DOHH2 (cell line): ENCODE results near the gene GBA2.
A peak's percentile ranks its signal among the peaks of the same experiment; 100 is the strongest.

ENCODE experiments used
- H3F3A ChIP-seq: fragments of 200-600 bp; sonication (generic), shearing (Covaris generic); 2 replicates; pipeline ENCODE4 v1.6.0; 2016; ENCODE audit warnings: antibody characterized with exemption, mild to moderate bottlenecking; ENCODE audit not compliant: control insufficient read depth, insufficient read depth
- H3K27ac ChIP-seq: fragments of 200-600 bp; sonication (generic); 2 replicates; pipeline ENCODE4 v1.5.1; 2014; ENCODE audit warnings: low read depth, mild to moderate bottlenecking, low read length, moderate library complexity
- H3K27me3 ChIP-seq: fragments of 200-600 bp; sonication (generic); 2 replicates; pipeline ENCODE4 v1.6.1; 2014; ENCODE audit warnings: mild to moderate bottlenecking, low read length, mixed read lengths; ENCODE audit not compliant: control insufficient read depth
- H3K36me3 ChIP-seq: fragments of 200-600 bp; sonication (generic); 2 replicates; pipeline ENCODE4 v1.6.1; 2014; ENCODE audit warnings: mild to moderate bottlenecking, low read length, moderate library complexity, mixed read lengths; ENCODE audit not compliant: control insufficient read depth
- H3K4me1 ChIP-seq: fragments of 200-600 bp; sonication (generic); 2 replicates; pipeline ENCODE4 v1.6.1; 2014; ENCODE audit warnings: mild to moderate bottlenecking, low read length, mixed read lengths; ENCODE audit not compliant: control insufficient read depth
- H3K4me2 ChIP-seq: fragments of 200-600 bp; sonication (generic); 2 replicates; pipeline ENCODE4 v1.6.0; 2014; ENCODE audit warnings: mild to moderate bottlenecking, low read length, moderate library complexity
- H3K4me3 ChIP-seq: fragments of 200-600 bp; sonication (generic); 2 replicates; pipeline ENCODE4 v1.5.1; 2014; ENCODE audit warnings: mild to moderate bottlenecking, low read length, mixed read lengths
- H3K79me2 ChIP-seq: fragments of 200-600 bp; sonication (generic); 2 replicates; pipeline ENCODE4 v1.6.1; 2014; ENCODE audit warnings: mild to moderate bottlenecking, low read length, mixed read lengths; ENCODE audit not compliant: control insufficient read depth
- H3K9me2 ChIP-seq: fragments of 200-600 bp; sonication (generic); replicated peaks from 2 replicates; pipeline ENCODE4 v1.6.1; 2014; ENCODE audit warnings: mild to moderate bottlenecking, low read length, mixed read lengths; ENCODE audit not compliant: control insufficient read depth
- H3K9me3 ChIP-seq: fragments of 200-600 bp; sonication (generic); 2 replicates; pipeline ENCODE4 v1.6.1; 2014; ENCODE audit warnings: antibody characterized with exemption, low read length, mixed read lengths; ENCODE audit not compliant: control insufficient read depth, insufficient read depth
- H4K20me1 ChIP-seq: fragments of 200-600 bp; sonication (generic); 2 replicates; pipeline ENCODE4 v1.6.0; 2014; ENCODE audit warnings: low read depth, mild to moderate bottlenecking, antibody characterized with exemption, low read length, moderate library complexity; ENCODE audit not compliant: control insufficient read depth, insufficient read depth
- EZH2phosphoT487 ChIP-seq: fragments of 200-600 bp; sonication (generic); IDR thresholded peaks from 2 replicates; pipeline ENCODE4 v1.6.1; 2017; ENCODE audit warnings: borderline replicate concordance, mild to moderate bottlenecking, antibody characterized with exemption, low read length, moderate library complexity, mixed read lengths
- TF ChIP-seq, protein P1 (sequence below): fragments of 200-600 bp; sonication (generic); IDR thresholded peaks from one replicate; pipeline ENCODE4 v1.5.1; 2014; ENCODE audit warnings: antibody characterized with exemption, mild to moderate bottlenecking, low read depth, low read length; ENCODE audit not compliant: poor library complexity, severe bottlenecking

Gene GBA2

DNA sequence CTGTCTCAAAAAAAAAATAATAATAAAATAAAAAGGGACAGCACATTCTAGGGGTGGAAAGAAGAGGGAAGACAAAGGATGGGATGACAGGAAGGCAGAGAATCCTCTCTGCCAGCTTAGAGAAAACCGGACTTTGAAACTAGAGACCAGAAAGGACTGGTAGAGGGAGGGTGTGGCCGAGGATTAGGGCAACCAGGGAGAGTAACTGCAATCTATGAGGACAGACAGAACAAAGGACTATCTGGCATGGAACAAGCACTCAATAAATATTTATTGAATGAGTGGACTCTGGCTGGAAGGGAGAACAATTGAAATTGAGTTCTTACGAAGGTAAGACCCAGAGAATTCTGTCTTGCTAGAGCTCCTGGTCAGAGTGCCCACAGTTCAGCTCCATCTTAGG is 2.4 kb downstream of the GBA2 start:
- peaks cover 5% of the 10 kb centered on the region; the same call in 1 of the 2 replicates for H3F3A ChIP-seq
- peaks cover 44% of the 10 kb centered on the region for H3K36me3 ChIP-seq
- H3K4me3 ChIP-seq = peak overlapping the region; percentile 90
- peak overlapping the region; percentile 90 for H3K4me2 ChIP-seq
- no peak overlapping the region for H3K27ac ChIP-seq
- no peaks in the 10 kb centered on the region for H4K20me1 ChIP-seq
- H3K79me2 ChIP-seq = peaks cover 43% of the 10 kb centered on the region
- no peak for TF ChIP-seq EZH2phosphoT487
- TF ChIP-seq, protein P1, sequence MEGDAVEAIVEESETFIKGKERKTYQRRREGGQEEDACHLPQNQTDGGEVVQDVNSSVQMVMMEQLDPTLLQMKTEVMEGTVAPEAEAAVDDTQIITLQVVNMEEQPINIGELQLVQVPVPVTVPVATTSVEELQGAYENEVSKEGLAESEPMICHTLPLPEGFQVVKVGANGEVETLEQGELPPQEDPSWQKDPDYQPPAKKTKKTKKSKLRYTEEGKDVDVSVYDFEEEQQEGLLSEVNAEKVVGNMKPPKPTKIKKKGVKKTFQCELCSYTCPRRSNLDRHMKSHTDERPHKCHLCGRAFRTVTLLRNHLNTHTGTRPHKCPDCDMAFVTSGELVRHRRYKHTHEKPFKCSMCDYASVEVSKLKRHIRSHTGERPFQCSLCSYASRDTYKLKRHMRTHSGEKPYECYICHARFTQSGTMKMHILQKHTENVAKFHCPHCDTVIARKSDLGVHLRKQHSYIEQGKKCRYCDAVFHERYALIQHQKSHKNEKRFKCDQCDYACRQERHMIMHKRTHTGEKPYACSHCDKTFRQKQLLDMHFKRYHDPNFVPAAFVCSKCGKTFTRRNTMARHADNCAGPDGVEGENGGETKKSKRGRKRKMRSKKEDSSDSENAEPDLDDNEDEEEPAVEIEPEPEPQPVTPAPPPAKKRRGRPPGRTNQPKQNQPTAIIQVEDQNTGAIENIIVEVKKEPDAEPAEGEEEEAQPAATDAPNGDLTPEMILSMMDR = no peak
- H3K4me1 ChIP-seq = peaks cover 42% of the 10 kb centered on the region
- H3K27me3 ChIP-seq = no peaks in the 10 kb centered on the region
- no peaks in the 10 kb centered on the region for H3K9me3 ChIP-seq
- no peaks in the 10 kb centered on the region for H3K9me2 ChIP-seq

DNA sequence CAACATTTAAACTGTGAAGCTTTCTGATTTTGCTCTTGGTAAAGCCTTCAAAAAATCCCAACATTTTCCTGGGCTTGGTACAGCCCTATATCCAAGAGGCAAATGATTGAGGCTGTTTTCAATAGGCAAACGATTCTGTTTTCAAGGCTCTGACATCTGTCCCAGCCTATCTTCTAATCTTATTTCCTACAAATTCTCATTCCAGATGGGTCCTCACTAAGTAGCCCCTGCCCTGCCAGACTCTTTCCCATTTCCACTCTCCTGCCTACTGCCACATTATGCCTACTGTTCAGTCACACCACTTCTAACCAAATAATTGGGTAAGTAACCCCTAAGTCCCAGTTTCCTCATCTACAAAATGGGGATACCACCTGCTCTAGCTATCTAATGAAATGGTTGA is 3.5 kb downstream of the GBA2 start:
- H3K4me1 ChIP-seq = peaks cover 39% of the 10 kb centered on the region
- H3K27me3 ChIP-seq = no peaks in the 10 kb centered on the region
- peak overlapping the region; percentile 90 for H3K4me2 ChIP-seq
- TF ChIP-seq, protein P1 = no peak
- no peak for TF ChIP-seq EZH2phosphoT487
- peak overlapping the region; percentile 34 for H3K4me3 ChIP-seq
- no peaks in the 10 kb centered on the region for H3K9me2 ChIP-seq
- no peaks in the 10 kb centered on the region for H3K9me3 ChIP-seq
- H3K79me2 ChIP-seq = peaks cover 43% of the 10 kb centered on the region
- H3K27ac ChIP-seq = no peak overlapping the region
- H3K36me3 ChIP-seq = peaks cover 41% of the 10 kb centered on the region
- no peaks in the 10 kb centered on the region for H4K20me1 ChIP-seq
- peaks cover 5% of the 10 kb centered on the region; the same call in 1 of the 2 replicates for H3F3A ChIP-seq

GRCh38 chr9:35743880-35744518 is 5.0 kb downstream of the GBA2 start:
- Histone ChIP-seq H4K20me1 (no peaks in the 10 kb centered on the region), H3K27me3 (no peaks in the 10 kb centered on the region), H3K4me1 (peaks cover 27% of the 10 kb centered on the region), H3K36me3 (peaks cover 54% of the 10 kb centered on the region), H3K9me2 (no peaks in the 10 kb centered on the region), H3K27ac (no peak overlapping the region), H3K9me3 (no peaks in the 10 kb centered on the region), H3K4me2 (no peak overlapping the region), H3K4me3 (no peak overlapping the region), H3K79me2 (peaks cover 32% of the 10 kb centered on the region), H3F3A (no peaks in the 10 kb centered on the region; the same call in 1 of the 2 replicates)
- no peak for TF ChIP-seq EZH2phosphoT487
- TF ChIP-seq, protein P1 = no peak
